ENCODE data around the gene RILPL1.
A peak's percentile ranks its signal among the peaks of the same experiment; 100 is the strongest.
"Not testable (repeated sequence)": the region's sequence is repeated elsewhere in the genome, so short reads cannot be mapped to it uniquely, and the experiment has no call there.

The RILPL1 gene

GRCh38 chr12:123533672-123534643 lies at the start of gene RILPL1:
Gene RILPL1 (minus strand): TSS chr12:123533719. CDS start chr12:123533482, 237 bp downstream.
- DNase-seq (ENCODE audit: low read depth in 2 of 2) = peak; percentile 11 to 28

GRCh38 chr12:123580772-123581171 lies 47.3 kb upstream of the RILPL1 start:
- no peak for DNase-seq (ENCODE audit: low read depth in 2 of 2)

- not testable (repeated sequence) for DNase-seq (ENCODE audit: low read depth in 2 of 2)
These were observed 45.3 kb upstream of the RILPL1 start for GRCh38 chr12:123578829-123579228.

- no peak for DNase-seq (ENCODE audit: low read depth in 2 of 2)
These were observed 44.7 kb upstream of the RILPL1 start for GRCh38 chr12:123578243-123578642.

GRCh38 chr12:123576611-123577010 lies 43.1 kb upstream of the RILPL1 start:
- no peak for DNase-seq (ENCODE audit: low read depth in 2 of 2)

- DNase-seq (ENCODE audit: low read depth in 2 of 2) = no peak
These were observed 40.4 kb upstream of the RILPL1 start for GRCh38 chr12:123573870-123574269.

GRCh38 chr12:123572391-123572790 lies 38.9 kb upstream of the RILPL1 start:
- no peak for DNase-seq (ENCODE audit: low read depth in 2 of 2)

GRCh38 chr12:123571343-123571813 lies 37.9 kb upstream of the RILPL1 start:
- no peak for DNase-seq (ENCODE audit: low read depth in 2 of 2)

- no peak for DNase-seq (ENCODE audit: low read depth in 2 of 2)
These were observed 25.9 kb upstream of the RILPL1 start for GRCh38 chr12:123559468-123559867.

- DNase-seq (ENCODE audit: low read depth in 2 of 2) = not testable (repeated sequence)
These were observed 25.0 kb upstream of the RILPL1 start for GRCh38 chr12:123558487-123558886.

GRCh38 chr12:123554843-123555242 lies 21.3 kb upstream of the RILPL1 start:
- DNase-seq (ENCODE audit: low read depth in 2 of 2) = not testable (repeated sequence)

GRCh38 chr12:123554136-123554535 lies 20.6 kb upstream of the RILPL1 start:
- not testable (repeated sequence) for DNase-seq (ENCODE audit: low read depth in 2 of 2)

GRCh38 chr12:123550700-123551099 lies 17.2 kb upstream of the RILPL1 start:
- DNase-seq (ENCODE audit: low read depth in 2 of 2) = no peak

GRCh38 chr12:123548107-123548506 lies 14.6 kb upstream of the RILPL1 start:
- no peak for DNase-seq (ENCODE audit: low read depth in 2 of 2)

GRCh38 chr12:123546281-123546680 lies 12.8 kb upstream of the RILPL1 start:
- DNase-seq (ENCODE audit: low read depth in 2 of 2) = no peak

- no peak for DNase-seq (ENCODE audit: low read depth in 2 of 2)
These were observed 10.0 kb upstream of the RILPL1 start for GRCh38 chr12:123543541-123543940.

- DNase-seq (ENCODE audit: low read depth in 2 of 2) = no peak
These were observed 7.6 kb upstream of the RILPL1 start for GRCh38 chr12:123540899-123541662.

- DNase-seq (ENCODE audit: low read depth in 2 of 2) = not testable (repeated sequence)
These were observed 2.4 kb upstream of the RILPL1 start for GRCh38 chr12:123535952-123536351.

GRCh38 chr12:123532808-123533649 lies 490 bp downstream of the RILPL1 start:
- peak in 1 of 2 experiments; percentile 9 for DNase-seq (ENCODE audit: low read depth in 2 of 2)

GRCh38 chr12:123532019-123532418 lies 1.5 kb downstream of the RILPL1 start:
- DNase-seq (ENCODE audit: low read depth in 2 of 2) = no peak

- no peak for DNase-seq (ENCODE audit: low read depth in 2 of 2)
These were observed 2.4 kb downstream of the RILPL1 start for GRCh38 chr12:123531091-123531490.

Data from stimulated activated CD4-positive, alpha-beta T cell treated with anti-CD3 and anti-CD28 coated beads, Interleukin-12 subunit alpha, Interleukin-12 subunit beta, amount 100 ng/mL, for 24 hours (primary cell).